ENCODE results near the gene GRM7. TPM values are rescaled to one million over a fixed set of nuclear protein-coding genes. Genes with fewer than 3 reads are reported as not detected.

GRM7 gene
- total RNA-seq, 2 donors from 2014 or later = 0.68 to 3.9 TPM

- Histone ChIP-seq H3K36me3 (no peaks in the 10 kb centered on the region), H3K4me1 (ENCODE audit: control insufficient read depth in 1 of 2, low read depth in 2 of 2) (peaks cover 0 to 7% of the 10 kb centered on the region in 2 donors), H3K27ac (no peak overlapping the region), H3K4me3 (no peak overlapping the region), H3K9me3 (no peaks in the 10 kb centered on the region), H3K27me3 (replicated peaks; ENCODE audit: insufficient read depth) (no peaks in the 10 kb centered on the region)
- no peak for TF ChIP-seq CTCF (IDR thresholded peaks at IDR 0.05)
- ATAC-seq (ENCODE audit: insufficient number of reproducible peaks, low FRiP score, low read depth) (no peak), DNase-seq (ENCODE audit: low spot score) (no peak)
Measured at GRCh38 chr3:7737263-7737662, 876.3 kb downstream of the GRM7 start.

DNA sequence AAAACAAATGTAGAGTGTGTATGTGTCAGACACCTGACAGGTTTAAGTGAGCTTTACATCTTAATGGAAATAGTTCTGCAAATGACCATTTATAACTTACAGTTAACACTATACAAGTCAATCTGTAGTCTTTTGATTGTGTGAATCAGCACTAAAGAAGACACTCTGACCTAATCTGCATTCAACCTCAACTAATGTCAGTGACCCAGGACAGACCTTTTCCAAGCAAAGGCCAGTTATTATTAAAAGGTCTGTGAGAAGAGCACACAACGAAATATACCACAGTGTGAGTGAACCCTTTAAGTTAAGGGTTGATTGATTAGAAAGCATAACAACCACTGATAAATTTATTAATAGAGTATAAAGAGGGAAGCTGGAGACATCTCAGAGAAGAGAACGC, 878.8 kb downstream of the GRM7 start:
- H3K9me3 ChIP-seq = no peaks in the 10 kb centered on the region
- ATAC-seq (ENCODE audit: insufficient number of reproducible peaks, low FRiP score, low read depth) (no peak), DNase-seq (ENCODE audit: low spot score) (no peak)
- no peak overlapping the region for H3K27ac ChIP-seq
- no peak for TF ChIP-seq CTCF (IDR thresholded peaks at IDR 0.05)
- no peaks in the 10 kb centered on the region for H3K27me3 ChIP-seq (replicated peaks; ENCODE audit: insufficient read depth)
- peaks cover 0 to 1% of the 10 kb centered on the region in 2 donors for H3K4me1 ChIP-seq (ENCODE audit: control insufficient read depth in 1 of 2, low read depth in 2 of 2)
- no peak overlapping the region for H3K4me3 ChIP-seq
- no peaks in the 10 kb centered on the region for H3K36me3 ChIP-seq

- DNase-seq (ENCODE audit: low spot score) (no peak), ATAC-seq (ENCODE audit: insufficient number of reproducible peaks, low FRiP score, low read depth) (no peak)
- TF ChIP-seq CTCF (IDR thresholded peaks at IDR 0.05) = no peak
- H3K4me1 ChIP-seq (ENCODE audit: control insufficient read depth in 1 of 2, low read depth in 2 of 2) = no peaks in the 10 kb centered on the region
- H3K9me3 ChIP-seq = no peaks in the 10 kb centered on the region
- no peak overlapping the region for H3K4me3 ChIP-seq
- no peaks in the 10 kb centered on the region for H3K27me3 ChIP-seq (replicated peaks; ENCODE audit: insufficient read depth)
- no peak overlapping the region for H3K27ac ChIP-seq
- no peaks in the 10 kb centered on the region for H3K36me3 ChIP-seq
Measured at GRCh38 chr3:7740458-7740857, 879.5 kb downstream of the GRM7 start.

GRCh38 chr3:7744850-7745249, 883.9 kb downstream of the GRM7 start:
- DNase-seq (ENCODE audit: low spot score) (no peak), ATAC-seq (ENCODE audit: insufficient number of reproducible peaks, low FRiP score, low read depth) (no peak)
- H3K4me3 ChIP-seq = no peak overlapping the region
- no peaks in the 10 kb centered on the region for H3K4me1 ChIP-seq (ENCODE audit: control insufficient read depth in 1 of 2, low read depth in 2 of 2)
- H3K27ac ChIP-seq = no peak overlapping the region
- H3K27me3 ChIP-seq (replicated peaks; ENCODE audit: insufficient read depth) = no peaks in the 10 kb centered on the region
- no peaks in the 10 kb centered on the region for H3K9me3 ChIP-seq
- no peaks in the 10 kb centered on the region for H3K36me3 ChIP-seq
- no peak for TF ChIP-seq CTCF (IDR thresholded peaks at IDR 0.05)

GRCh38 chr3:7745711-7746110, 884.8 kb downstream of the GRM7 start:
- DNase-seq (ENCODE audit: low spot score) = no peak
- no peak for TF ChIP-seq CTCF (IDR thresholded peaks at IDR 0.05)
- no peaks in the 10 kb centered on the region for H3K9me3 ChIP-seq
- H3K36me3 ChIP-seq = no peaks in the 10 kb centered on the region
- no peak for ATAC-seq (ENCODE audit: insufficient number of reproducible peaks, low FRiP score, low read depth)
- no peak overlapping the region for H3K27ac ChIP-seq
- H3K4me1 ChIP-seq (ENCODE audit: control insufficient read depth in 1 of 2, low read depth in 2 of 2) = no peaks in the 10 kb centered on the region
- H3K27me3 ChIP-seq (replicated peaks; ENCODE audit: insufficient read depth) = no peaks in the 10 kb centered on the region
- no peak overlapping the region for H3K4me3 ChIP-seq

Data from thoracic aorta (tissue), 2 donors.